Measurements from ENCODE around the gene PYROXD2.

Gene PYROXD2

DNA sequence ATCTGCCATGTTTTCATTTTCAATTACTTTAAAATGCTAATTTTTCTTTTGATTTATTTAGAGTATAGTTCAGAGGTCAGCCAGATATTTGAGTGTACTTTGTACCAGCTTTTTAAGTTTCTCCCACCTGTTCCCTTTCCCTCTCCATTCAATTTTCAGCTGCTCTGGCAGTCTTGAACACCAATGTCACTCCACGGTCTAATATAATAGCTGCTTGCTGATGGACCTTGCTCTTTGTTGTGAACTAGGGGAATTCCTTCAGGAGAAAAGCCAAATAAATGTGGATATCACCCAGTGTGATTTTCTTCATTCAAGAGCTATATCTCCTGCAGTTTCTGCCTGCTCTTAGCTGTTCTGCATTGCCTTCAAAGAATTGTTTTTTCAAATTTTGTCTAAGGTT, 35.6 kb upstream of the PYROXD2 start:
- H3K4me3 ChIP-seq (ENCODE audit: low read depth, low read length): no peak overlapping the region
- H3K4me1 ChIP-seq: no peaks in the 10 kb centered on the region
- H3K9me3 ChIP-seq: no peaks in the 10 kb centered on the region
- no peak for DNase-seq
- no peaks in the 10 kb centered on the region for H3K36me3 ChIP-seq
- peaks cover 16% of the 10 kb centered on the region for H3K27me3 ChIP-seq
- TF ChIP-seq, protein P1, sequence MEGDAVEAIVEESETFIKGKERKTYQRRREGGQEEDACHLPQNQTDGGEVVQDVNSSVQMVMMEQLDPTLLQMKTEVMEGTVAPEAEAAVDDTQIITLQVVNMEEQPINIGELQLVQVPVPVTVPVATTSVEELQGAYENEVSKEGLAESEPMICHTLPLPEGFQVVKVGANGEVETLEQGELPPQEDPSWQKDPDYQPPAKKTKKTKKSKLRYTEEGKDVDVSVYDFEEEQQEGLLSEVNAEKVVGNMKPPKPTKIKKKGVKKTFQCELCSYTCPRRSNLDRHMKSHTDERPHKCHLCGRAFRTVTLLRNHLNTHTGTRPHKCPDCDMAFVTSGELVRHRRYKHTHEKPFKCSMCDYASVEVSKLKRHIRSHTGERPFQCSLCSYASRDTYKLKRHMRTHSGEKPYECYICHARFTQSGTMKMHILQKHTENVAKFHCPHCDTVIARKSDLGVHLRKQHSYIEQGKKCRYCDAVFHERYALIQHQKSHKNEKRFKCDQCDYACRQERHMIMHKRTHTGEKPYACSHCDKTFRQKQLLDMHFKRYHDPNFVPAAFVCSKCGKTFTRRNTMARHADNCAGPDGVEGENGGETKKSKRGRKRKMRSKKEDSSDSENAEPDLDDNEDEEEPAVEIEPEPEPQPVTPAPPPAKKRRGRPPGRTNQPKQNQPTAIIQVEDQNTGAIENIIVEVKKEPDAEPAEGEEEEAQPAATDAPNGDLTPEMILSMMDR (IDR thresholded peaks at IDR 0.05; ENCODE audit: low read depth, low read length): no peak

DNA sequence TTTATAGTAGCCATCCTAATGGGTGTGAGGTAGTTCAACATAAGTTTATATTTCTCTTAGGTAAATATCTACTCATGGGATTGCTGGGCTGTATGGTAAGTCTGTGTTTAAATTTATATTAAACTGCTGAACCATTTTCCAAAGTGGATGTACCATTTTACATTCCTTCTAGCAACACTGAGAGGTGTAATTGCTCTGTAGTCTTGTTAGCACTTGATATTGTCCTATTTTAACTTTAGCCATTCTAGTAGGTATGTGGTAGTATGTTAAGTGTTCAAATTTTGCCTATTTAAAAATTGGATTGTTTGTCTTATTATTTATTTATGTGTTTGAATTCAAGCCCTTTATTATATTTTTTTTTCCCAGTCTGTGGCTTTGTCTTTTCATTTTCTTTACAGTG, 34.3 kb upstream of the PYROXD2 start:
- H3K36me3 ChIP-seq: no peaks in the 10 kb centered on the region
- no peaks in the 10 kb centered on the region for H3K9me3 ChIP-seq
- H3K27me3 ChIP-seq: peaks cover 9% of the 10 kb centered on the region
- H3K4me1 ChIP-seq: no peaks in the 10 kb centered on the region
- TF ChIP-seq, protein P1 (IDR thresholded peaks at IDR 0.05; ENCODE audit: low read depth, low read length): no peak
- no peak for DNase-seq
- H3K4me3 ChIP-seq (ENCODE audit: low read depth, low read length): no peak overlapping the region

DNA sequence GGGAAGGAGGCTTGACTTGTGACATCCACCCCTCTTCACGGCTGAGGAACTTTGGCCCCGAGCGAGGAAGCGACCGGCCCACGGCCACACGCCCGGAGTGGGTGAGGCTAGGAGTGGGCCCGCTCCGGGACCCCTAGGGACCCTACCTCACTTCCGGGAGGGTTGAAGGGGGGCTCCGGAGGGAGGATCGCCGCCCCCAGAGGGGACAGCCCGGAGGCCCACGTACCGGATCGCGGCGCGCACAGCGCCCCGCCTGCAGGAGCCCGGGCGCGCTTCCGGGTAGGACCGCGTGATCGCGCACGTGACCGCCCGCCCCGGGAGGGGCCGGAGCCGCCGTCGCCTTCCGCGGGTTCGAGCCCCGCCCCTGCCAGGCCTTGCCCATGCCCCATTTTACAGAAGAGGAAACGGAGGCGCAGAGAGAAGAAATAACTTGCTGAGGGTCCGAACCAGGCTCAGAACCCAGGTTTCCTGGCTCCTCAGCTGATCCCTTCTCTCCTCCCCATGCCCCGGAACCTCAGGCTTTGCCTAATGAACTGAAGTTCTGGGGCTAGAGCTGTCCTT, 31.8 kb upstream of the PYROXD2 start, which contains the start of gene HPS1:
Gene HPS1 (minus strand): TSS at position 275 of the 561 bp plus-strand sequence. CDS start 3,695 bp downstream, outside the sequence.
- Histone ChIP-seq H3K36me3 (no peaks in the 10 kb centered on the region), H3K9me3 (no peaks in the 10 kb centered on the region), H3K27me3 (no peaks in the 10 kb centered on the region), H3K4me1 (no peaks in the 10 kb centered on the region), H3K4me3 (ENCODE audit: low read depth, low read length) (no peak within 1 kb of the TSS)
- TF ChIP-seq, protein P1 (IDR thresholded peaks at IDR 0.05; ENCODE audit: low read depth, low read length): no peak
- no peak for DNase-seq

DNA sequence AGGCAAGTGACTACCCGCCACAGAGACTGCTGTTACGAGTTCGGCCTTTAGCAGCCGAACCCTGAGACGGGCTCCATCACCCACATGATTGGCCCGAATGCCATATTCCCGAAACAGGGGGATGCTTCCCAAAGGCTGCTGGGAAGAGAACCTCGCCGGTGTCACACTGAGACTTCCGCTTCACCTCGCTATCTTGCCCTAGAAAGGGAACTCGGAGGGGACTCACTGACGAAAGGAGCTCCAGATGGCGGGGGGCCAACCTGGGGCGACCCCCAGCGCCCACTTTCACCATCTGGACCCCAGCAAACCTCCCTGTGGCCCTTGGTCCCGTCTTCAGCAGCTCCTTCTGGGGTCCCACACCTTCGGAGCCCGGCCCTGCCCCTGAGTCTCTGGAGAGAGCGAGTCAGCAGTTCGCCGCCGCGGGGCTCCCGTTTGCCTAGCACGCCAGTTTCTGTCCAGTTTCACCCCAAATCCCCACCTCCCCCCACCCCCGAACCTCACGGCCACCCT, 31.2 kb upstream of the PYROXD2 start:
- Histone ChIP-seq H3K36me3 (no peaks in the 10 kb centered on the region), H3K4me3 (ENCODE audit: low read depth, low read length) (no peak overlapping the region), H3K4me1 (no peaks in the 10 kb centered on the region), H3K9me3 (no peaks in the 10 kb centered on the region), H3K27me3 (no peaks in the 10 kb centered on the region)
- DNase-seq: no peak
- TF ChIP-seq, protein P1 (IDR thresholded peaks at IDR 0.05; ENCODE audit: low read depth, low read length): no peak

DNA sequence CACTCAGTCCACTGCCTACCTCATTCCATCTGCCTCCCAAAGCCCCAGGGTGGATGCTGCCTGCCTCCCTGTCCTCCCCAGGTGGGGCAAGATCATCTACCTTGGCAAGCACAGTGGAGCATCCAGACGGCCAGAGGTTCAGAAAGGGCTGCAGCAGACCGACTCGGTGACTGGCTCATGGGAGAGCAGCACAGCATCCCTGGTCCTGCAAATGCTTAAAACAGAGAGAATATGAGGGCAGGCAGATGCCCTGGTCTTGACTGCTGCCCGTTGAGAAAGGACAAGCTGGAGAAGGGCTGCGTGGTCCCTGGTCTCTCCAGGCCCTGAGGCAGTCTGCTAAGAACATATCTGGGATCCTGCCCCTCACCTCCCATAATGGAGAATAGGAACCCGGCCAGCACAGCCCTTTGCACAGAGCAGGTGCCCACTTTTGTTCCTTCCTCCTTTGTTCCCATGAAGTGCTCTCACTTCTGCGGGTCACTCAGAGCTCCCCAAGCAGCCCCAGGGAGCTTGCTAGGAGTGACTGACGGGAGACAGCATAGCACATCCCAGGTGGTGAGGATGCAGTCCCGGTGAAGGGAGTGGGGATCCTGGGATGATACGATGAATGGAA, 30.3 kb upstream of the PYROXD2 start:
- no peaks in the 10 kb centered on the region for H3K9me3 ChIP-seq
- no peak overlapping the region for H3K4me3 ChIP-seq (ENCODE audit: low read depth, low read length)
- TF ChIP-seq, protein P1 (IDR thresholded peaks at IDR 0.05; ENCODE audit: low read depth, low read length): no peak
- no peak for DNase-seq
- no peaks in the 10 kb centered on the region for H3K4me1 ChIP-seq
- H3K27me3 ChIP-seq: no peaks in the 10 kb centered on the region
- no peaks in the 10 kb centered on the region for H3K36me3 ChIP-seq

DNA sequence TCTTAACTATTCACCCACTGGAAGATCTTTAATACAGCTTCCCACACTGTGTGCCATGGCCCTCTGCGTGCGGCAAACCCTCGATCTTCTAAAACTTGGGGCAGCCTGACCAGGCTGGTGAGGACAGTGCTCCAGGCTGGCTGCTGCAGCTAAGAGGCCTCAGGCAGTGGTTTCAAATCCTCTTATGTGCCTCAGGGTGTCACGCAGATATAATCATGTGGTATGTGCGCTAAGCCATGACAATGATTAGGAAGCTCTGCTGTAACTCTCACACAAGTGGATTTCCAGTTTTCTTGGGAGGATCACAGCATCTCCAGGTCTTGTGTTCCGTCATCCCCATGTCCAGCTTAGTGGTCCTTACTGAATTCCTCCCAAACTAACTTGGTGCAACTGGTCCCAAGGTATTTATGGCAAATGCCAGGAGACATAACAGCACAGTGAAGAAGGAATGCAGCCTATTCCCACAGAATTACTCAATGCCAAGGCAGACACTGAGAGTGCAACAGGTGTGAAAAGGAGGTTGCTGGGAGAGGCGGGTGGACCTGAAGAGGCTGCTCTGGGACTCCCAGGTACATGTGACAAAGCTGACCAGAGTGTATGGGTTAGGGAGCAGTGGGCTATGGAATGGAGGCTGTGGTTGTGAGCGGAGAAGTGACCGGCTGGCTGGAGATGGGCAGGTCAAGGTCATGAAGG, 29.5 kb upstream of the PYROXD2 start:
- Histone ChIP-seq H3K9me3 (no peaks in the 10 kb centered on the region), H3K4me1 (no peaks in the 10 kb centered on the region), H3K27me3 (no peaks in the 10 kb centered on the region), H3K4me3 (ENCODE audit: low read depth, low read length) (no peak overlapping the region), H3K36me3 (no peaks in the 10 kb centered on the region)
- DNase-seq: no peak
- TF ChIP-seq, protein P1 (IDR thresholded peaks at IDR 0.05; ENCODE audit: low read depth, low read length): no peak
